Stromal cell of bone marrow (primary cell): ENCODE results near the gene KLHDC7B.
A peak's percentile ranks its signal among the peaks of the same experiment; 100 is the strongest.
"Not testable (repeated sequence)": the region's sequence is repeated elsewhere in the genome, so short reads cannot be mapped to it uniquely, and the experiment has no call there.

Source experiments
- DNase-seq: peaks from one replicate; pipeline ENCODE4 v3.0.0-alpha.2; 2012; ENCODE audit warnings: low read depth

Gene KLHDC7B

DNA sequence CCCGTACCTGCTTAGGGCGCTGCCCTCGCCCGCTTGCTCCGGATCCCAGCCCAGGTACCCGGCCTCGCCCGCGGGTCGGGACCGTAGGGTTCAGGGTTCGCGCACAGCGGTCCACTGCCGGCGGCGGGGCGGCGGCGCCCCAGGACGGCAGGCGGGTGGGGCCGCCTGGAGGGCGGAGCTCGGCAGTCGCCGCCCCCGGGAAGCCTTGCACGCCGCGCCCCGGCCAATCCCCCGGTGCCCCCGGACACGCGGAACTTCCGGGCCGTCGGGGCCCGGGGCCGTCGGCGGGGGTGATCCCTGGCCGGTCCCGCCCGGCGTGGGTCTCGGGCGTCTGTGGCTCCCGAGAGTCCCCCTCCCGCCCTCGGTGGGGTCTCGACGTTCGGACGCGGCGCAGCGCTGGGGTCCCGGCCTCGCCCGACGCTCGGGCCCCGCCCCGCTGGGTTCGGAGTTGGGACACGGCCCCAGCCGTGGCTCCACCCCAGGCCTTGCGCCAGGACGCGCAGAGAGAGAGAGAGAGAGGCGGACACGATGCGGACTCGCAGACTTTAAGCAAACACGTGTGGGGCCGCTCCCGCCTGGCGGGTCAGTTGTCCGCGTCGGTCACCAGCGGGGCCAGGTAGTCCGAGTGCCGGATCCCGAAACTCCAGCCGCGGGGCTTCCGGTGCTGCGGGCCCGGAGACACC, 15.7 kb upstream of the KLHDC7B start, which contains the start of gene TYMP:
Gene TYMP (minus strand): TSS at position 116 of the 683 bp plus-strand sequence. CDS start 303 bp downstream, outside the sequence.
- DNase-seq: peak; percentile 62

DNA sequence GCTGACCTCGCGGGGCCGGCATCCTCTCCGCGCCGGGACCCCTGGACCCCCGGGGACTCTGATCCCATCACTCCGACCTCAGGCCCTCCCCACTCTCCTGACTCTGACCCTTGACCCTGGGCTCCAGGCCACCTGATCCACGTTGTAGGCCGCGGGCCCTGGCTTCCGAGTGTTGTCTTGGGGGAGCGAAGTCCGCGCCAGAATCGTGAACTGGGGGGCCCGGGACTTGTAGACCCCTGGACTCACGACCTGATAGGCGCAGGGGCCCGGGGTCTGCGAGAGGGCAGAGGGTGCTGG, 15.2 kb upstream of the KLHDC7B start:
- DNase-seq: no peak

DNA sequence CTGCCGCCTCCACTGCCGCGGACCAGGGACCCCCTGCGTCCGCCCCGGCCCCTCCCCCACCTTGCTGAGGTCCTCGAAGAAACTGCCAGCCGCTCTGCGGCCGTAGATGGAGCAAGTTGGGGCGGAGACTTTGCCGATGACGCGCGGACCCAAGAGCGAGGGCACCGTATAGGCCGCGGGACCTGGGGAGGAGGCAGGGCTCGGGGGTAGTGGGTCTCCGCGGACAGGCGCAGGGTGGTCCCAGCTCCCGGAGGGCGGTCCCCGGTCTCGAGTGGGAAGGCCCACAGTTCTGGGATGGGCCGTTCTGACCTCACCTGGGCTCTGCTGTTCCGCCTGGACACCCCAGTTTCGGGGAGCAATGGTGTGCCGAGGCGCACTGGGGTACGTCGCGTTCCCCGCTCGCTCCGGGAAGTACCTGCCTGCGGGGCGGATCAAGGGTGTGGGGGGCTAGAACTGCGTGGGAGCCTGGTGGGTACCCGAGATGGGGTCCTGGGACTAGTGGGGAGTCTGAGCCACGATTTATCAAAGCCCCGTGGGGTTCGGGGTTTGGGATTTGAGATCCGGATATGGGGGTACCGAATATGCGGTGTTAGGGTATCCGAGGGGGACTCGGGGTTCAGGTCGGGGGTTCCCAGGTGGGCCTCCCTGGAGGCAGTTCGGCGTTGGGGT, 14.7 kb upstream of the KLHDC7B start:
- peak; percentile 77 for DNase-seq

DNA sequence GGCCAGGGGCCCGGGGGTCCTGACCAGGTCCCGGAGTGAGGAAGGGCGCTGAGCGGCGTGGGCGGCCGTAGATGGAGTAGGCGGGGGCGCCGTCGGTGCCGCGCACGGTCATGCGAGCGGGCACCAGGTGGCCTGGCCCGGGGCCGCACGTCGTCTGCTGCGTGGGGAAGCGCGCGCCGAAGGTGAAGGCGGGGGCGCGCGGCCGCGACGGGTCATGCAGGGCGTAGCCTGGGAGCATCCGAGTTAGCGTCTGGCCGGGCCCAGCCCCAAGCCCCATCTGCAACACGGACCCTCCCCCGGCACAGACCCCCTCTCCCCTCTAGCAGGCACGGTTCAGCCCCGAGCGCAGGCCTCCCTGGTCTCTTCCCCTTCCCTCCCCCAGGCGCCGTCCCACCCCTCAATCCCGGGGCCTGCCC, 14.1 kb upstream of the KLHDC7B start:
- DNase-seq: no peak

DNA sequence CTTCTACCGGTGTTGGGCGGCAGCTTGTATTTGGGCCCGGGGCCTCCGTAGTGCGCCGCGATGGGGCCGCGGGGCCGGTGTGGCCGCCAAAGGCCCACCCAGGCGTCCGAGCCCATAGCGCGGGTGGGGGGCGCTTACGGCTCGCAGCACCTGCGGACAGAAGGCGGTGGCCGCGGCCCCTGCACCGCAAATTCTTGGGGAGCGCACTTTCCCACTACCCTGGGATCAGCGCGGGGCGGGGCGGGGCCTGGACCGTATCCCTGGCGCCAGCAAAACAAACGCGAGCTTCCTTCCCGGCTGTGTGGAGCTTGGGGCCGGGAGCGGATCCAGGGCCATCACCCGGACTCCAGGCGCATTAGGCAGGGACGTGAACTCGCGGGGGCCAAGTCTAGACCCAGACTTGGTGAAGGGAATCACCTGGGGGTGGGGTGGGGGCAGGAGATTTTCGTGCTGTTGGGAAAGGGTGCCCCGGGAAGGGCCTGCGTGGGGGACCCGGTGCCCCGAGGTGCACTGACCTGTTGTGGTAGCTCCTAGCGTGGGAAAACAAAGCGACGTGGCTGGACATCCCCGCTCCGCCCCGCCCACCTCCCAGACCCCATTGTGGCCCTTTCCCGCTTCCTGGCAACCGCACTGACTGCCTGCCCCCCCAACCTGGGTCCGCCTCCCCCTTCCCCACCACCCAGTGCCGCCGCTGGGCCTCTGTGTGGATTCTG, 13.6 kb upstream of the KLHDC7B start:
- DNase-seq: peak; percentile 67

DNA sequence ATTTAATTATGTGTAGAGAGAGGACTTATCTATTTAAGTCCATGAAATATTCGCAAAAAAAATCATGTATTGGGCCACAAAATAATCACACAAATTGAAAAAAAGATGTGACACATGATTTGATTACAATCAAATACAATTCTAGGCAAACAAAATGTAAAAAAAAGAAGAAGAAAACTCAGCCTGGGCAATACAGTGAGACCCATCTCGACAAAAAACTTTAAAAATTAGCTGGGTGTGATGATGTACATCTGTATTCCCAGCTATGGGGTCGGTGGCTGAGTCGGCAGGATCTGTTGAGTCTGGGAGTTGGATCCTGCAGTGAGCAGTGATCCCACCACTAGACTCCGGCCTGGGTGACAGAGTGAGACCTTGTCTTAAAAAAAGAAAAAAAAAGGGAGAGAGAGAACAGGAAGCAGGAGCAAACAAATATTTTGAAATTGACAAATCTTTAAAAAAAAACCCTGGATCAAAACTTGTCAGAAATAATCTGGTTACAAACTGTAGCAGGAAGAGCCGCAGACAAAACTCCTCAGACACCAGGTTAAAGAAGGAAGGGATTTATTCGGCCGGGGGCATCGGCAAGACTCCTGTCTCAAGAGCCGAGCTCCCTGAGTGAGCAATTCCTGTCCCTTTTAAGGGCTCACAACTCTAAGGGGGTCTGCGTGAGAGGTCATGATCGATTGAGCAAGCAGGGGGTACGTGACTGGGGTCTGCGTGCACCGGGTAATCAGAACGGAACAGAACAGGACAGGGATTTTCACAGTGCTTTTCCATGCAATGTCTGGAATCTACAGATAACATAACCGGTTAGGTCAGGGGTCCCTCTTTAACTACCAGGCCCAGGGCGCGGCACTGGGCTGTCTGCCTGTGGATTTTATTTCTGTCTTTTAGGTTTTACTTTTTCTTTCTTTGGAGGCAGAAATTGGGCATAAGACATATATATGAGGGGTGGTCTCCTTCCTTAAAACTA, 12.6 kb upstream of the KLHDC7B start:
- DNase-seq: no peak

DNA sequence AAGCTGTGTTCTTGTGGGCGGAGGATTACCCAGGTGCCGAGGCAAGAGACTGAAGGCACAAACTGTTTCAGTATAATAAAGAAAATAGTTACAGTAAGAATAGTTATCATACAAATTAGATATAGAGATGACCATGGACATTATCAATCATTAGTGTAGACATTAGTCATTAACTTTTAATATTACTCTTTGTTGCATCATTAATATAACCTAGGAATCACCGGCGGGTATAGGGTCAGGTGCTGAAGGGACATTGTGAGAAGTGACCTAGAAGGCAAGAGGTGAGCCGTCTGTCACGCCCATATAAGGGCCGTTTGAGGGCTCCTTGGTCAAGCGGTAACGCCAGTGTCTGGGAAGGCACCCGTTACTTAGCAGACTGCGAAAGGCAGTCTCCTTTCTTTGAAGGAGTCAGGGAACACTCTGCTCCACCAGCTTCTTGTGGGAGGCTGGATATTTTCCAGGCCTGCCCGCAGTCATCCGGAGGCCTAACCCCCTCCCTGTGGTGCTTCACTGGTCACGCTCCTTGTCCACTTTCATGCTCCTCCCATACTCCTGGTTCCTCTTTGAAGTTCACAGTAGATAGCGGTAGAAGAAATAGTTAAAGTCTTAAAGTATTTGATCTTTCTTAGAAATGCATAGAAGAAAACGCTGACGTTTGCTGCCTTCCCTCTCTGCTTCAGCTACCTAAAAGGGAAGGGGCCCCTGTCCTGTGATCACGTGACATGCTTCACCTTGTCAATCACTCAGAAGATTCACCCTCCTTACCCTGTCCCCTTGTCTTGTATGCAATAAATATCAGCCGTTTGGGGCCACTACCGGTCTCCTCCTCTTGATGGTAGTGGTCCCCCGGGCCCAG, 11.6 kb upstream of the KLHDC7B start:
- DNase-seq: not testable (repeated sequence)

DNA sequence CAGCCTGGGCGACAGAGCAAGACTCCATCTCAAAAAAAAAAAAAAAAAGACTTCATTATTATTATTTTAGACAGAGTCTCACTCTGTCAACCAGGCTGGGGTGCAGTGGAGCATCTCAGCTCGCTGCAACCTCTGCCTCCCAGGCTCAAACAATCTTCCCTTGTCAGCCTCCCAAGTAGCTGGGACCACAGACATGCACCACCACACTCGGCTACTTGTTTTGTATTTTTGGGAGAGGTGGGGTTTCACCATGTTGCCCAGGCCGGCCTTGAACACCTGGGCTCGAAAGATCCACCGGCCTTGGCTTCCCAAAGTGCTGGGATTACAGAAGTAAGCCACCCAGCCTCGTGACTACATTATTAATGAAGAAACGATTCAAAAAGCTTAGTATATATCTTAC, 10.6 kb upstream of the KLHDC7B start:
- DNase-seq: no peak

DNA sequence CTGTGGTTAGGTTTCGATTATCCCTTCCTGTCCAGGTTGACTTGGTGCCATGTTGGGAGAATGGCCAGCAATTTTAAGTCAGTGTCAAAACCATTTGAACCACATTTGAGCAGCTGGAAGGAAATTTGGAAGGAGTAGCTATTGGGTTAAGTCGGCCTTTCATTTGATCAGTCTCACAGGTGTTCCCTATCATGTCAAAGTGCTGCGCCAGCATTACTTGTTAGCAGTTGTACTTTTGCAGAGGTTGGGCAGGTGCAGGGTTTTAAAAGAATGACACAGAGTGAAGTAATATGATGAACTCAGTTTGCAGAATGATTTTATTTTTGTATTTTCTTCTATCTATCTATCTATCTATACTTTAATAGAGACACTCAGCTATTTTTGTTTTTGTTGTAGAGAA, 9.5 kb upstream of the KLHDC7B start:
- DNase-seq: no peak

DNA sequence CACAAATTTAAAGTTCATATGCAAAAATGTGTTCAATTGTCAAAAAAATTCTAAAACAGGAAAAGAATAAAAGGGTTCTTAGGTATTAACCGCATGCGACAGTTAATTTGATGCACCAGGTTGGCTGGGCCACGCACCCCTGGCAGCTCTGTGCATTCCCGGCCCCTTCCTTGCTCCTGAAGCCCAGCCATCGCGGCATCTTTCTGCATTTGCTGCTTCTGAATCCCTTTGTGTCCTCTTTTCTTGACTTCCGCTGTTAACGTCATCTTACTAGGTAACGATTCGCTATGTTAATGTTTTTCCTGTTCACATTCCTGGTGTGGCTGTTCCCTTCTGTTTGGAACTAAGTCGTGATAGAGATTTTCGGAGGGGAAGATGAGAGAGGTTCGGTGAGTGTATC, 7.9 kb upstream of the KLHDC7B start:
- DNase-seq: no peak

DNA sequence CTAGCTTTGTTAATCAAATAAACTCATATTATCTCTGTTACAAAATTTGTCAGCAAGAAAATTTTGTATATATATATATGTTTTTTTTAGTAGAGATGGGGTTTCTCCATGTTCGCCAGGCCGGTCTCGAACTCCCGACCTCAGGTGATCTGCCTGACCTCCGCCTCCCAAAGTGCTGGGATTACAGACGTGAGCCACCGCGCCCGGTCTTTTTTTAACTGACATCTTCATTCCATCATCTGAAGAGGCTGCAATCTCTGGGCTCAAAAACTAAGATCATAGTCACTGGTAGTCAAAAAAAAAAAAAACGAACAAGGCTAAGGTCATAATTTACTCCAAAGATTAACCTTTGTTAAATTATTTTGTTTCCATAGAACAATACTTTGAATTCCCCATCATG, 5.3 kb upstream of the KLHDC7B start:
- no peak for DNase-seq

DNA sequence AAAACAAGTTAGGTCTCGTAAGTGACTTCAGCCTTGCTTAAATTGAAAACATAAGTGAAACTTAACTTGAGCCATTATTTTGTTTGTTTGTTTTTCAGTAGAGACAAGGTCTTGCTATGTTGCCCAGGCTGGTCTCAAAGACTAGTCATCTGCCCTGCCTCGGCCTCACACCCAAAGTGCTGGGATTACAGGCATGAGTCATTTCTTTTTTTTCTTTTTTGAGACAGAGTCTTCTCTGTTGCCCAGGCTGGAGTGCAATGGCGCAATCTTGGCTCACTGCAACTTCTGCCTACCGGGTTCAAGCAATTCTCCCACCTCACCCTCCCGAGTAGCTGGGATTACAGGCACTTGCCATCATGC, 4.1 kb upstream of the KLHDC7B start:
- peak; percentile 90 for DNase-seq

DNA sequence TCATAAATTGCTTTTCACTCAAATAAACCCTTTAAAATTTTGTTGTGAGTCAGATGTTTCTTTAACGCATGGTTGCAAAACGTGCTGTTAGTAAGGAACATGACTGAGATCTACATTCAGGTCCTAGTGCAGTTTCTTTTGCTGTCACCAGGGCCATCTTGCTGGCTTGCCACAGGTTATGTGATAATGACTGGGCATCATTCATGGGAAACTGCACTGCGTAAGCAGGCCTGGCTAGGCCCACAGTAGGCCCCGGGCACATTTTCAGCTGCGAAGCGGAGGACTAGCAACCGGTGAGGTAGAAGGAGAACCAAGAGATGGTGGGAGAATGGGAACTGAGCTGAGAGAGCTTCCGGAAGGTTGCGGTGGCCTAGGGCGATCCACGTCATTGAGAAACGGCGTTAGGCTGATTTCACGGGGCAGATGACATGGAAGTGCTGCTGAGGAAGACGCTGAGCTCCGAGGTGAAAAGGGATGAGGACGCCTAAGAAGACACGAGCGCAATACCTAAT, 3.2 kb upstream of the KLHDC7B start:
- no peak for DNase-seq

DNA sequence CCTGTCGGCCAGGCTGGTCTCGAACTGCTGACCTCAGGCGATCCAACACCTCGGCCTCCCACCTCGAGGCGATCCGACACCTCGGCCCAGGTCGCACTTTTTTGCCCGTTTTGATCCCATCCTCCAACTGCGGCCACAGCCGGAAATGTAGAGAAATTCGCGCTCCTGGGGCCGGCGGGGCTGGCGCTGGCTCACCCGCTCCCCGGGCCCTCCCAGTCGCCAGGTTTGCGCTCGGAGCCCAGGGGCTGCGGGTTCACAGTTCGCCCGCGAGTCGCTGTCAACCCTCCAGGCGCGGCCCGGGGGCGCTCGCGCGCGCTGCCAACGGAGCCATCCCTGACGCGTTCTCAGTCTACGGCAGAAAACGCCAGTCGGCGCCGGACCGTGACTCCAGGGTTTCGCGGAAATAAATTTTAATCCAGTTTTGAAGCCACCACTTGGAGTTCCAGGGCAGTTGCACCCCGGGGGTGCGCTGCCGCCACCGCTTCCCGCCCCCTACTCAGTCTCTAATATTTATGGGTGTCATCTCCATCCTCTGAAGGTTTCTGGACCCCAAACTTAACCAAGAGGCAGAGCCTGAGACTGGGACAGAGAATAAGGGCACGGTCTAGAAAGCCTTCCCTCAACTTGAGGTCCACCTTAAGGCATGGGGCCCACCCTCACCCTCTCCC, 1.5 kb upstream of the KLHDC7B start:
- no peak for DNase-seq

DNA sequence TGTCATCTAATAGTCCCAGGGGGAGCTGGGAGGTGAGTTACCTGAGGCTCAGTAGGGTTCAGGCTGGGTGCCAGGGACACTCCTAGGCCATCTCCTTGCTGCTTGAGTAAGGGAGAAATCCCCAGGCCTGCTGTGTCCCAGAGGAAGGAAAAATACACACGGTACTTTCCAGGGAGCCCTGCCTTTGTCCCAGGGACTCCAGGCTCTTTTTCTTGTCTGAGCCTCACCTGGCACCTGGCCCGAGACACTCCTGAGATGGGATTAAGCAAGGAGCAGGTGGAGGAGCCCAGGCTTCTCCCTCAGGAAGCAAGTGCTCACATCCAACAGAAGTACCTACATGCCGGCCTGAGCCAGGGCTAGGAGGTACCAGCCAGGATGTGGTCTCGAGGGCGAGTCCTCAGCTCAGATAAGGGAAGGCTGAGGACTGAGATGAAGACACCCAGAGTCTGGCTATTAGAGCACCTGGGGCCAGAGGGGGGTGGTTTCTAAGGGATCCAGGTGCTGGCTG, 899 bp upstream of the KLHDC7B start:
- no peak for DNase-seq

DNA sequence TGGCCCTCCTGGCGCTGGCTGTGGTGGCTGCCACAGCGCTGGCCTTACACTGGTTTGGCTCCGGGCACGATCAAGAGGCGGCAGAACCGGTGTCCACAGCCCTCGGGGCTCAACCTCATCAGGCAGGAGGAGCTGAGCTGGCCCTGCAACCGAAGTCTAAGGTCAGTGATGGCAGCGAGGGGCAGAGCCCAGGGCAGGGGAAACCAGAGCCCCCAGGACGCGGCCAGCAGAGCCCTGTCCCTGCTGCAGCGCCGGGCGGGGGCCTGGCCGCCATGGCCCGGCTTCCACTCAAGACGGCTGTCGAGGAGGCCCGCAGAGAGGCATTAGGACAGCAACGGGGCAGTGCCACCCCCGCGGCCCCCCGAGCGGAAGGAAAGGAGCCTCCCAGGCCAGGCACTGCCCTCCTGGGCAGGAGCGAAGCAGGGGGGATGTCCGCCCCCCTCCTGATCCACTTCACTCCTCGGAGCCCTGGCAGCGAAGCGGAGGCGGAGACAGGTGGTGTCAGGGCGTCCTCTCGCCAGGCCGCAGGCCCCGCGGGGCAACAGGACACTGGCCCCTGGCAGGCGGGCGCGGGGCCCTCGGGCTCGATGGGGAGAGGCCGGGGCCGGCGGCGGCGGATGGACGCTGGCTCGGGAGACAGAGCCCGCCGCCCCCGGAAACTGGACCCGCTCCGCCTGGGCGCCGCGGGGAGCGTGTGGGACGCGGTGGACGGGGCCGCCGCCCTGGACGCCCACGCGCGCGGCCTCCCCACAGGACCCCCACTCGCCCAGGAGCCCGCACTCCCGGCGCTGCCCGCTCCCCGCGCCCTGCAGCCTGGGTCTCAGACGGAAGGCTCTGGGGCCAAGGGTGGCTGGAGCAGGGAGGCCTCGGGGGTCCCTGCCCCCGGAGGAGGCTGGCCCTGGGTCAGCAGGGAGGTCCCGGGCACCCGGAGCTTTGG, 895 bp downstream of the KLHDC7B start:
- DNase-seq: no peak

DNA sequence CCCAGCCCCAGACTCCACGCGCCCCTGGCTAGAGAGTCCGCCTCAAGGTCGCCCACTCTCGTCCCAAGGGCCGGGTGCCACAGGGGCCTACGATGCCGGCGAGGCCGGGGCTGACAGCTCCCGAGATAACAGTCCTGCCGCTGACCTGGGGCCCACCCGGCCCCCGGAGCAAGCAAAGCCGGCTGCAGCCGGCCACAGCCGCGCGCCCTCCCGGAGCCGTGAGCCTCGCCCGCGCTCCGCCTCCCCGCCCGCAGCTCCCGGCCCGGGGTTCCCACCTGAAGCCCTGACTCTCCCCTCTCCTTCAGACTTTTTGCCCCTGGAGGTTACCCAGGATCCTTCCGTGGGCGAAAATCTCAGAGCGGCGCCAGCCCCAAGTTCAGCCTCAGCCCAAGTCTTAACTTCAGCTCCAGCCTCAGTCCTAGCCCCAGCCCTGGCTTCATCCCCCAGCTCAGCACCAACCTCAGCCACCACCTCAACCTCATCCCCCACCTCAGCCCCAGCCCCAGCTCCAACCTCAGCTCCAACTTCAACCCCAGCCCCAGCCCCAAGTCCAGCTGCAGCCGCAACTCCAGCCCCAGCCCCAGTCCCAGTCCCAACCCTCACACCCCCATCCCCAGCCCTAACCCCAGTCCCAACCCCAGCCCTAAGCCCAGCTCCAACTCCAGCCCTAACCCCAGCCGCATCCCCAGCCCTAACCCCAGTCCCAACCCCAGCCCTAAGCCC, 1.7 kb downstream of the KLHDC7B start:
- DNase-seq: no peak
